ENCODE results near the gene ACOX3. TPM values are rescaled to one million over a fixed set of nuclear protein-coding genes. Genes with fewer than 3 reads are reported as not detected.

The ACOX3 gene
- total RNA-seq, 1 donor from 2014 or later = 28.4 TPM

DNA sequence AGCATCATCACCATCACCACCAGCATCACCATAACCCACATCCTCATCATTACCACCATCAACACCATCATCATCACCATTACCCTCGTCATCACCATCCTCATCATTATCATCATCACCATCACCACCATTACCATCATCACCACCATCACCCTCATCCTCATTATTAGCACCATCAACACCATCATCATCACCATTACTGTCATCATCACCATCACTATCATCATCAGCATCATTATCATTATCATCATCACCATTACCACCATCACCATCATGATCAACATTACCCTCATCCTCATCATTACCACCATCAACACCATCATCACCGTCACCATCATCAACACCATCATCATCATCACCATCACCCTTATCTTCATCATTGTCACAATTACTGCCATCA lies 119.3 kb downstream of the ACOX3 start:
- Mint-ChIP-seq H3K9me3 (no peaks in the 10 kb centered on the region), H3K4me1 (ENCODE audit: low read depth) (no peaks in the 10 kb centered on the region), H3K4me3 (ENCODE audit: low read depth) (no peak overlapping the region), H3K27me3 (ENCODE audit: low read depth) (no peaks in the 10 kb centered on the region), H3K27ac (no peak overlapping the region), H3K36me3 (ENCODE audit: low read depth) (no peaks in the 10 kb centered on the region)
- intact Hi-C loops (cut with micrococcal nuclease) = no loop called here
- DNase-seq (ENCODE audit: low spot score) = no peak

DNA sequence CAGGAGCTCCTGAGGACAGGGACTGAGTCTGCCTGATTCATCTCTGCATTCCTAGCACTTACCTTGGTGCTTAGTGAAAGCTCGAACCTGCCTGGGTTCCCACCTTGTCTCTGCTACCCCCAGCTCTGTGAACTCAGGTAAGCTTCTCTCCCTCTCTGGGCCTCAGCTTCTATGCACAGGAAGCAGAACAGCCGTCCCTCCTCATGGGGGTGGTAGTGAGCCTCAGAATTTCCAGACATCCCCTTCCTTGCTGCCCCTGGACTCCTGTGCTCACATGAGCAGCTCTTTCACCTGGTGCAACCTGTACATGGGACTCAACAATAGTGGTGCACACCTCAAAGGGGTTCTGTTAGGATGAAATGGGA lies 120.2 kb downstream of the ACOX3 start:
- Mint-ChIP-seq H3K4me1 (ENCODE audit: low read depth) (no peaks in the 10 kb centered on the region), H3K36me3 (ENCODE audit: low read depth) (no peaks in the 10 kb centered on the region), H3K9me3 (no peaks in the 10 kb centered on the region), H3K27me3 (ENCODE audit: low read depth) (no peaks in the 10 kb centered on the region), H3K4me3 (ENCODE audit: low read depth) (no peak overlapping the region), H3K27ac (no peak overlapping the region)
- intact Hi-C loops (cut with micrococcal nuclease) = no loop called here
- no peak for DNase-seq (ENCODE audit: low spot score)

DNA sequence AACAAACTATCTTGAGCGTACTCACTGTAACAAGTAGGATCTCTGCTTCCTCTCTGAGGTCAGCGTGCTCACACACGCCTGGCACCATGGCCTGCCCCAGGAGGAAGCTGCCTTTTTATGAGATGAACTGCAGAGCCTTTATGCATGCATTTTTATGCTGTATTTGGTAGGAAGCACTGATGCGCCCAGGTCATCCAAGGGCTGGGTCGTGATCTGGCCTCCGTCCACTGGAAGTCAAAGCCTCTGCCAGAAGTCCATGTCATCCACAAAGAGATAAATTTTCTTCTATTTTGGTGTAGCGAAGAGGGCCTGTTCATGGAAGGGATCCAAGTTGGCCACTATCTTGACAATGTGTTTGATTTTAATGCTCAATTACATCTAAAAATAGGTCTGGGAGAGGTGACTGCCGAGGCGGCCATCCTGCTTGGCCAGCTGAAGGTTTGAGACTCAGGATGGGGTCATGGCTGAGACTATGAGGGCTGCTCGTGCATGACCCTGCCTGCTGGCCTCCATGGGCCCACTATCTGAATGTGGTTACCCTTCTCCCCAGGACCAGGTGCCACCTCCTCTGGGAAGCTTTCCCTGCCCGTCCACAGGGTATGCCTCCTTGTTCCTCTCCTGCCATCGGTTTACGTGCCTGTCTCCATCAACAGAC lies 120.7 kb downstream of the ACOX3 start:
- H3K4me1 Mint-ChIP-seq (ENCODE audit: low read depth) = no peaks in the 10 kb centered on the region
- intact Hi-C loops (cut with micrococcal nuclease) = no loop called here
- no peak for DNase-seq (ENCODE audit: low spot score)
- H3K27ac Mint-ChIP-seq = no peak overlapping the region
- no peaks in the 10 kb centered on the region for H3K9me3 Mint-ChIP-seq
- H3K4me3 Mint-ChIP-seq (ENCODE audit: low read depth) = no peak overlapping the region
- H3K36me3 Mint-ChIP-seq (ENCODE audit: low read depth) = no peaks in the 10 kb centered on the region
- no peaks in the 10 kb centered on the region for H3K27me3 Mint-ChIP-seq (ENCODE audit: low read depth)

DNA sequence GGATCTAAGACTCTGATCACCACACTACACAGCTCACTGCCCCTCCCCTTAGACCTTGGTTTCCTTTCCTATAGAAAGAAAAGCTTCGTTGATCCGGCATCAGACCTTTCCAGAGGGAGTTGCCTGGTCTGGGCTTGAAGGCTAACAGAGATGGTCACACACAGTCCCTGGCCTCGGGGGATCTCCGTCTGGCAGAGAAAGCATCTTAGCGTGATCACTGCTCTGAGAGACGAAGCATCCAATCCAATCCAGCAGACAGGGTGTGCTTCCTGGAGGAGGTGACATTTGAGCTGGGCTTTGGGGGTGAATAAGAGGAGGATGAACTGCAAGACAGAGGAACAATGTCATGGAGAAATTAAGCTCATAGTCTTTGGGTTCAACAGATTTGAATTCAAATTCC lies 121.5 kb downstream of the ACOX3 start:
- intact Hi-C loops (cut with micrococcal nuclease) = no loop called here
- no peak overlapping the region for H3K27ac Mint-ChIP-seq
- H3K4me1 Mint-ChIP-seq (ENCODE audit: low read depth) = no peaks in the 10 kb centered on the region
- DNase-seq (ENCODE audit: low spot score) = no peak
- H3K27me3 Mint-ChIP-seq (ENCODE audit: low read depth) = no peaks in the 10 kb centered on the region
- H3K9me3 Mint-ChIP-seq = no peaks in the 10 kb centered on the region
- H3K36me3 Mint-ChIP-seq (ENCODE audit: low read depth) = no peaks in the 10 kb centered on the region
- no peak overlapping the region for H3K4me3 Mint-ChIP-seq (ENCODE audit: low read depth)

DNA sequence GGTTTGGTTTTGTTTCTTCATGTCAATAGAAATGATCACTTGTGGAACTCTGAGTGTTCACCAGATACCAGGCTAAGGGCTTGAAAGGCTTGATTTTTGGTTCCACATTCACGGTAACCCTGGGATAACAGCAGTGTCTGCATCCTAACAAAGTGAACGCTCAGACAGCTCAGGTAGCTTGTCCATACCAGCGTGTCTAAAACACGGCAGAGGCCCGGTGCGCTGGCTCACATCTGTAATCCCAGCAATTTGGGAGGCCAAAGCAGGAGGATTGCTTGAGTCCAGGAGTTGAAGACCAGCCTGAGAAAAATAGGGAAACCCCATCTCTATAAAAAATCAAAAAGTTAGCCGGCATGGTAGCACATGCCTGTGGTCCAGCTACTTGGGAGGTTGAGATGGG lies 122.0 kb downstream of the ACOX3 start:
- no peaks in the 10 kb centered on the region for H3K36me3 Mint-ChIP-seq (ENCODE audit: low read depth)
- H3K4me3 Mint-ChIP-seq (ENCODE audit: low read depth) = no peak overlapping the region
- intact Hi-C loops (cut with micrococcal nuclease) = no loop called here
- no peaks in the 10 kb centered on the region for H3K4me1 Mint-ChIP-seq (ENCODE audit: low read depth)
- no peak overlapping the region for H3K27ac Mint-ChIP-seq
- H3K9me3 Mint-ChIP-seq = no peaks in the 10 kb centered on the region
- DNase-seq (ENCODE audit: low spot score) = no peak
- H3K27me3 Mint-ChIP-seq (ENCODE audit: low read depth) = no peaks in the 10 kb centered on the region

DNA sequence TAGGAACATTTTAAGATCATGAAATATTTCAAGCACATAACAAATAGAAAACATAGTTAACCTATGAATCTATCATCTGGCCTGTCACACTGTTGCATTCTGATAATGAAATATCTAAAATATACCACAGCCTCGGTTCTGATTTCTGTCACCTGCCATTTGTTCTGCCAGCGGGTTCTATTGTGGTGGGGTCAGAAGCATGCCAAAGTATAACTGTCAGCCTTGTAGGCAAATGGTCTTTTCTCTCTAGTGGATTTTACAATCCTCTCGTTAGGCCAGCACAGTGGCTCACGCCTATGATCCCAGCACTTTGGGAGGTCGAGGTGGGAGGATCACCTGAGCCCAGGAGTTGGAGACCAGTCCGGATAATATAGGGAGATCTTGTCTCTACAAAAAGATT lies 123.0 kb downstream of the ACOX3 start:
- H3K4me1 Mint-ChIP-seq (ENCODE audit: low read depth) = no peaks in the 10 kb centered on the region
- H3K27me3 Mint-ChIP-seq (ENCODE audit: low read depth) = no peaks in the 10 kb centered on the region
- H3K4me3 Mint-ChIP-seq (ENCODE audit: low read depth) = no peak overlapping the region
- no peaks in the 10 kb centered on the region for H3K9me3 Mint-ChIP-seq
- DNase-seq (ENCODE audit: low spot score) = no peak
- H3K36me3 Mint-ChIP-seq (ENCODE audit: low read depth) = no peaks in the 10 kb centered on the region
- intact Hi-C loops (cut with micrococcal nuclease) = no loop called here
- H3K27ac Mint-ChIP-seq = no peak overlapping the region

DNA sequence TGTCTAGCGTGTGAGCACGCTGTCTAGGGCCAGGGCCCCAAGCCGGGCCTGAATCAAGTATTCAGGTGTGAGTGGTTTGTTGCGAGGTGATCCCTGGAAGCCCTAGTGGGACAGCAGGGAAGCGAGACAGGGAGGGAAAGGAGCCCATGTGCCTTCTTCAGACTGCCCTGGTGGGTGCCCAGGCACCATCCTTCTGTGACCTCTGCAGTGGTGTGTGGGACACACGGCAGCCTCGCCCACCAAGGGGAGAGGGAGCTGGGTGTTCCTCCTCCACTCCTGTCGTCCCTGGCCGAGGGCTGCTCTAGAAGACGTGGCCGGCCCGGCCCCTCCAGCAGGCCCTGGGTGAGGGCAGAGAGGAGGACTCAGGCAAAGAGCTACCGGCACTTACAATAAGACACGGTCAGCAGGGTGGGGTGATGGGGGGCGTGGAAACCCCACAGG lies 123.6 kb downstream of the ACOX3 start:
- Mint-ChIP-seq H3K4me3 (ENCODE audit: low read depth) (no peak overlapping the region), H3K27ac (no peak overlapping the region), H3K4me1 (ENCODE audit: low read depth) (no peaks in the 10 kb centered on the region), H3K9me3 (no peaks in the 10 kb centered on the region), H3K36me3 (ENCODE audit: low read depth) (no peaks in the 10 kb centered on the region), H3K27me3 (ENCODE audit: low read depth) (no peaks in the 10 kb centered on the region)
- intact Hi-C loops (cut with micrococcal nuclease) = no loop called here
- no peak for DNase-seq (ENCODE audit: low spot score)

Other genes starting within 250 kb of the ACOX3 start
- 14.2 and 14.8 TPM in 2 replicates for gene SH3TC1, start 241.4 kb downstream of the ACOX3 start, total RNA-seq
- 0.23 TPM in 1 of 2 replicates, not detected in the other for gene HTRA3, start 171.0 kb downstream of the ACOX3 start, total RNA-seq
- gene TRMT44, start 54 bp upstream of the ACOX3 start, total RNA-seq = 25.6 and 28.2 TPM in 2 replicates
- not detected in 2 replicates for gene GPR78, start 139.7 kb upstream of the ACOX3 start, total RNA-seq
- not detected in 2 replicates for gene CPZ, start 152.0 kb upstream of the ACOX3 start, total RNA-seq

Data from activated T-helper 2 cell treated with anti-CD3 and anti-CD28 coated beads, Interferon-gamma antibody, Interleukin-2, Interleukin-4, amounts not matched to agents 10 μg/mL and 5 μg/mL and 100 μg/mL, durations not matched to agents 14 hours and 24 hours and 36 hours (primary cell).